Measurements from ENCODE around the gene KLHL35. TPM values are rescaled to one million over a fixed set of nuclear protein-coding genes. Genes with fewer than 3 reads are reported as not detected.

The KLHL35 gene
- total RNA-seq, 1 donor from 2014 or later: 12.5 TPM

GRCh38 chr11:75471176-75471973 lies 38.4 kb upstream of the KLHL35 start:
- no peaks in the 10 kb centered on the region for H3K27me3 Mint-ChIP-seq (ENCODE audit: low read depth)
- TF ChIP-seq, protein P1, sequence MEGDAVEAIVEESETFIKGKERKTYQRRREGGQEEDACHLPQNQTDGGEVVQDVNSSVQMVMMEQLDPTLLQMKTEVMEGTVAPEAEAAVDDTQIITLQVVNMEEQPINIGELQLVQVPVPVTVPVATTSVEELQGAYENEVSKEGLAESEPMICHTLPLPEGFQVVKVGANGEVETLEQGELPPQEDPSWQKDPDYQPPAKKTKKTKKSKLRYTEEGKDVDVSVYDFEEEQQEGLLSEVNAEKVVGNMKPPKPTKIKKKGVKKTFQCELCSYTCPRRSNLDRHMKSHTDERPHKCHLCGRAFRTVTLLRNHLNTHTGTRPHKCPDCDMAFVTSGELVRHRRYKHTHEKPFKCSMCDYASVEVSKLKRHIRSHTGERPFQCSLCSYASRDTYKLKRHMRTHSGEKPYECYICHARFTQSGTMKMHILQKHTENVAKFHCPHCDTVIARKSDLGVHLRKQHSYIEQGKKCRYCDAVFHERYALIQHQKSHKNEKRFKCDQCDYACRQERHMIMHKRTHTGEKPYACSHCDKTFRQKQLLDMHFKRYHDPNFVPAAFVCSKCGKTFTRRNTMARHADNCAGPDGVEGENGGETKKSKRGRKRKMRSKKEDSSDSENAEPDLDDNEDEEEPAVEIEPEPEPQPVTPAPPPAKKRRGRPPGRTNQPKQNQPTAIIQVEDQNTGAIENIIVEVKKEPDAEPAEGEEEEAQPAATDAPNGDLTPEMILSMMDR (IDR thresholded peaks at IDR 0.05): no peak
- H3K4me3 Mint-ChIP-seq (ENCODE audit: unreplicated experiment): no peak overlapping the region
- H3K27ac Mint-ChIP-seq (ENCODE audit: unreplicated experiment): no peak overlapping the region
- peaks cover 20% of the 10 kb centered on the region for H3K4me1 Mint-ChIP-seq (ENCODE audit: low read depth)
- H3K9me3 Mint-ChIP-seq (ENCODE audit: low read depth): no peaks in the 10 kb centered on the region
- no peak for DNase-seq (ENCODE audit: low spot score)
- H3K36me3 Mint-ChIP-seq (ENCODE audit: low read depth): no peaks in the 10 kb centered on the region

DNA sequence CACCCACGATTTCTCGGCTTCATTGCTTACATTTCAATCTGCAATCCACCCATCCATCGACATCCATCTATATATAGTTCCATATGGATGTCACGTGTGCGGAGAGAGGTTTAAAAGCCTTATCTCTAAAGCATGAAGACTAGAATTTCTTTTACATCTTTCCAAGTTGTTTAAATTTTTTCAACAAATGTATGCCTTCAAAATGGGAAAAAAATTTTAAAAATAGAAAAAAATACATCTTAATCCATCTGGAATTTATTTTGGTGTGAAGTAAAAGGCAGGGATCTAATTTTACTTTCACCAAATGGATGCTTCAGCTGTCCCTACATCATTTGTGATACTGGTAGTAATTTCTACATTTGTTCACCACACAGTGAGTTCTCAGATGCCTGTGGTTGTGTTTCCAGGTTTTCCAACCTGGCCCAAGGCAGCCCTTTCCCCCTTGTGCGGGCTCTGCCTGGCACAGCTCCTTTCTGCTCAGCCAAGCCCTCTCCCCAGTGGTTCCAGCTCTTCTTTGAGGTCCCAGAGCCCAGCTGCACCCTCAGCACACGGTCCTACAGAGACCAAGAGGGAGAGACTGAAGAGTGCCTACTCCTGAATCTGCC lies 37.6 kb upstream of the KLHL35 start:
- no peak overlapping the region for H3K4me3 Mint-ChIP-seq (ENCODE audit: unreplicated experiment)
- H3K4me1 Mint-ChIP-seq (ENCODE audit: low read depth): peaks cover 21% of the 10 kb centered on the region
- no peak overlapping the region for H3K27ac Mint-ChIP-seq (ENCODE audit: unreplicated experiment)
- H3K36me3 Mint-ChIP-seq (ENCODE audit: low read depth): no peaks in the 10 kb centered on the region
- DNase-seq (ENCODE audit: low spot score): no peak
- TF ChIP-seq, protein P1 (IDR thresholded peaks at IDR 0.05): no peak
- no peaks in the 10 kb centered on the region for H3K9me3 Mint-ChIP-seq (ENCODE audit: low read depth)
- no peaks in the 10 kb centered on the region for H3K27me3 Mint-ChIP-seq (ENCODE audit: low read depth)

GRCh38 chr11:75469785-75470405 lies 36.9 kb upstream of the KLHL35 start:
- Mint-ChIP-seq H3K27me3 (ENCODE audit: low read depth) (no peaks in the 10 kb centered on the region), H3K4me3 (ENCODE audit: unreplicated experiment) (no peak overlapping the region), H3K4me1 (ENCODE audit: low read depth) (peaks cover 16% of the 10 kb centered on the region), H3K36me3 (ENCODE audit: low read depth) (no peaks in the 10 kb centered on the region), H3K9me3 (ENCODE audit: low read depth) (no peaks in the 10 kb centered on the region), H3K27ac (ENCODE audit: unreplicated experiment) (no peak overlapping the region)
- TF ChIP-seq, protein P1 (IDR thresholded peaks at IDR 0.05): no peak
- no peak for DNase-seq (ENCODE audit: low spot score)

DNA sequence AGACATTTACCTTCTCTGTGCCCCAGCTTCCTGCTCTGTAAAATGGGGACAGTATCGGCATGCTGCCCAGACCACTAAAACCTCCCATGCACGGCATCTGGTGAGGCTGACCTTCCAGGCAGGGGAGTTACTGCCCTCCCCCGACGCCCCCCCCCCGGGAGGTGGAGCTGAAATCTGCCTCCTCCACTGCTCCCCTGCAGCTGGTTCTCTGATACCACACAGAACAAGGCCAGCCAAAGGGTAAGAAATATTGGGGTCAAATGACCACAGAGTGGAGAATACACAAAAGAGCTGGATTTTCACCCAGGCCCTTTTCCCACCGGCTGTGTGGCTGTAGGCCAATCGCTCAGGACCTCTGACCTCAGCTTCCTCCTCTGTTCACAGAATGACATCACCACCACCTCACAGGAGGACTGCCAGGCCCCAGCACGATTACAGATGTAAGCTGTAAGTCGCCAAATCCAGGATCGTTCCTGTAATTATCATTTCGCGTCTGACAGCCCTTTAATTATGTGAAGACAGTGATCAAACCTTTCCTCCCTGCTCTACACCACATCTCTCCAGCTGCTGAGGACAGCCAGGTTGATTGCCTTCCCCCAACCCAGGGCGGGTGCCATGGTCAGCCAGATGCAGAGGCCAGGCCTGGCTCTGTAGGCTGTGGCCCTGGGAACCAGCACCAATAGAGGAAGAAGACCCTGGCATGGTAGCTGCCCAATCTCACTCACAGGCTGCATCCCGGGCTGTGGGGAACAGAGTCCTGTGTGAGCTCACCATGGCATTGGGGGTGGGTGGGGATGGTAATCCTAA lies 35.7 kb upstream of the KLHL35 start:
- TF ChIP-seq, protein P1 (IDR thresholded peaks at IDR 0.05): no peak
- Mint-ChIP-seq H3K27ac (ENCODE audit: unreplicated experiment) (no peak overlapping the region), H3K4me1 (ENCODE audit: low read depth) (peaks cover 16% of the 10 kb centered on the region), H3K27me3 (ENCODE audit: low read depth) (no peaks in the 10 kb centered on the region), H3K36me3 (ENCODE audit: low read depth) (no peaks in the 10 kb centered on the region), H3K4me3 (ENCODE audit: unreplicated experiment) (no peak overlapping the region), H3K9me3 (ENCODE audit: low read depth) (no peaks in the 10 kb centered on the region)
- DNase-seq (ENCODE audit: low spot score): no peak

GRCh38 chr11:75467881-75468280 lies 34.9 kb upstream of the KLHL35 start:
- Mint-ChIP-seq H3K4me3 (ENCODE audit: unreplicated experiment) (no peak overlapping the region), H3K9me3 (ENCODE audit: low read depth) (no peaks in the 10 kb centered on the region), H3K27me3 (ENCODE audit: low read depth) (no peaks in the 10 kb centered on the region), H3K36me3 (ENCODE audit: low read depth) (no peaks in the 10 kb centered on the region), H3K27ac (ENCODE audit: unreplicated experiment) (no peak overlapping the region), H3K4me1 (ENCODE audit: low read depth) (peaks cover 16% of the 10 kb centered on the region)
- TF ChIP-seq, protein P1 (IDR thresholded peaks at IDR 0.05): no peak
- no peak for DNase-seq (ENCODE audit: low spot score)
